ENCODE data around the gene ERICH6B.

GRCh38 chr13:45603338-45603737 lies 12.2 kb downstream of the ERICH6B start:
- TF ChIP-seq POLR2A (IDR thresholded peaks at IDR 0.05) (no peak), CTCF (IDR thresholded peaks at IDR 0.05) (no peak), EP300 (IDR thresholded peaks at IDR 0.05) (no peak)

Measured in sigmoid colon (tissue), 4 donors.